GM12865 (cell line): ENCODE data around the gene EIPR1.

Source experiments
- DNase-seq: peaks from one replicate; pipeline ENCODE4 v3.0.0; 2010; ENCODE audit warnings: low read depth
- H3K4me3 ChIP-seq: 2 replicates; pipeline ENCODE4 v1.5.1; 2011; ENCODE audit warnings: mild to moderate bottlenecking, low read depth, low read length, control low read depth
- CTCF ChIP-seq: IDR thresholded peaks from 2 replicates; pipeline ENCODE4 v1.5.1; 2011; ENCODE audit warnings: low read length, control low read depth, low read depth, inconsistent platforms; ENCODE audit not compliant: insufficient read depth; ENCODE audit errors: missing control alignments

Gene EIPR1

GRCh38 chr2:3144856-3145255 is 232.8 kb downstream of the EIPR1 start:
- no peak overlapping the region for H3K4me3 ChIP-seq
- TF ChIP-seq CTCF, result no peak
- no peak for DNase-seq

GRCh38 chr2:3143602-3144001 is 234.0 kb downstream of the EIPR1 start:
- DNase-seq, result no peak
- no peak for TF ChIP-seq CTCF
- H3K4me3 ChIP-seq, result no peak overlapping the region

DNA sequence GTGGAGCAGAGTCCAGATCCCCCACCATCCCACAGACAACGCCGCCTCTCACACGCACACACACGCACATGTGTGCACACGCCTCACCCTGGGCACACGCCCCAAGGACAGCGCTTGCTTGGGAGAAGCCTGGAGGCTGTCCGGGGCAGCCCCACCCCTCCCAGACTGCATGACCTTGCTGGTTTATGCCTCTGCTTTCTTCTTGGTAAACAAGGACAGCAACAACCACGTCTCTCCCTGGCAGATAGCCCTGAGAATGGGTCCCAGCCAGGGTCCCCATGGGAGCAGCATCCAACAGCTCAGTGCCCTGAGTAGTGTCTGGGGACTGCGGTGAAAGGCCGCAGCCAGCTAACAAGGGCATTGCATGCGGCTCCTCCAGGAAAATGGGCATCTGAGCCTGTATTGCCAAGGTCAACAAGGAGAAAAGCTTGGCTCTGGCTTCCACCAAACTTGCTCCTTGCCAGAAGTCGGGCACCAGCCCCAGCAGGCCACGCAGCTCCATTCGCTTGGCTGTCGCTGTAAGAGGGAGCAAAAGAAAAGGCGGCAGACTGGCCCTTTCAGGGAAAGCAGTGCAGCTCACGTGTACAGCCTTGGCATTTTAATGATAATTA is 234.6 kb downstream of the EIPR1 start:
- H3K4me3 ChIP-seq, result no peak overlapping the region
- DNase-seq, result no peak
- TF ChIP-seq CTCF, result no peak

DNA sequence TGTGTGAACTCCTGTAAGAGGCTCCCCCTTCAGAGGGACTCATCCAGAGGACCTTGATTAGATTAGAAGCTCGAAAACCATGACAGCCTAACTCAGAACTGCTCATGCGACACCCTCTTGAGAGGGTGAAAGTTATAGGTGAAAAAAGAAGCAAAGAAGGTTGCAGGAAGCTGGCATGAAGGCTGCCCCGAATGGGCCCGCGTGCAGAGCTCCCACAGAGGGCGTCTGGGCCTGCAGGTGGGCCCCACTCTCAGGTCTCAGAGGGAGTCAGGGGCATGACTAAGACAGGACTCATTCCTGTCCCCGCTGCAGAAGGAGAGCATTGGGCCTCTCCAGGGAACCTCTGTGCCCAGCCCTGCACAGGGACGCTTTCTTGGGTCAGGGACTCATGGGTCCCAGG is 235.4 kb downstream of the EIPR1 start:
- no peak overlapping the region for H3K4me3 ChIP-seq
- DNase-seq, result no peak
- TF ChIP-seq CTCF, result no peak

- DNase-seq, result no peak
- no peak for TF ChIP-seq CTCF
- no peak overlapping the region for H3K4me3 ChIP-seq
These were observed 235.9 kb downstream of the EIPR1 start for GRCh38 chr2:3141696-3142095.

GRCh38 chr2:3139906-3140305 is 237.7 kb downstream of the EIPR1 start:
- no peak for TF ChIP-seq CTCF
- no peak overlapping the region for H3K4me3 ChIP-seq

More at GRCh38 chr2:3139906-3140305, 237.7 kb downstream of the EIPR1 start:
- DNase-seq, result no peak
